K562 (cell line): ENCODE results near the gene G6PC2. TPM values are rescaled to one million over a fixed set of nuclear protein-coding genes. Genes with fewer than 3 reads are reported as not detected.

Source experiments
- EHMT2 ChIP-seq: fragments of 450-650 bp; IDR thresholded peaks from 2 replicates; pipeline ENCODE4 v1.6.1; 2018; ENCODE audit warnings: antibody characterized with exemption
- EP300 ChIP-seq: IDR thresholded peaks from 2 replicates; pipeline ENCODE4 v1.6.1; 2012; ENCODE audit warnings: low read length, improper control_type of control experiment
- GABPB2 ChIP-seq: fragments of 250-450 bp; sonication (Bioruptor Pico); conservative IDR thresholded peaks from 2 replicates; pipeline ENCODE4 v1.5.1; 2021; ENCODE audit warnings: mild to moderate bottlenecking
- GATA2 ChIP-seq: sonication (generic); formaldehyde crosslinking; IDR thresholded peaks from 2 replicates; pipeline ENCODE4 v1.4.0; 2020; ENCODE audit warnings: mild to moderate bottlenecking, missing genetic modification reagents
- MEIS2 ChIP-seq: fragments of 450-650 bp; IDR thresholded peaks from 2 replicates; pipeline ENCODE4 v1.6.1; 2014; ENCODE audit warnings: mild to moderate bottlenecking; ENCODE audit not compliant: partially characterized antibody
- NCOA2 ChIP-seq, 2 experiments: fragments of 450-650 bp; IDR thresholded peaks; 2 replicates each; pipeline ENCODE4 v1.6.1; 2018; ENCODE audit warnings: mild to moderate bottlenecking in 2 of 2, moderate library complexity in 1 of 2; ENCODE audit not compliant: partially characterized antibody in 2 of 2
- NRF1 ChIP-seq, 2 experiments: fragments of 450-650 bp; IDR thresholded peaks in 1 of 2; conservative IDR thresholded peaks in 1 of 2; 2 replicates each; pipeline ENCODE4 v1.6.1; 2014; ENCODE audit warnings: mild to moderate bottlenecking in 2 of 2
- RBFOX2 ChIP-seq: fragments of 200-400 bp; formaldehyde crosslinking; IDR thresholded peaks from 2 replicates; pipeline ENCODE4 v1.6.1; 2017; ENCODE audit warnings: low read depth, mild to moderate bottlenecking, low read length, moderate library complexity
- ZNF766 ChIP-seq: fragments of 200-800 bp; sonication (Bioruptor generic); conservative IDR thresholded peaks from 2 replicates; pipeline ENCODE4 v1.6.1; 2016; ENCODE audit warnings: missing genetic modification characterization, missing compliant biosample characterization
- polyA plus RNA-seq, 8 experiments: library from polyadenylated mRNA; depleted of rRNA in 4 of 8; stranded (reverse) in 5 of 8; unstranded in 3 of 8; fragments of >200 nt; fragmentation: Nextera tagmentation in 2 of 8; fragmentation: Illumina TruSeq in 1 of 8; extraction: Ambion mirVana in 2 of 8; extraction: Trizol in 1 of 8; gene quantifications; 2 replicates each; pipeline versions ENCODE4 v1.2.1 to v1.2.3, GENCODE V29; 2011 to 2014; ENCODE audit warnings: inconsistent platforms in 1 of 8, missing spikeins in 1 of 8
- total RNA-seq, 7 experiments: library from RNA; depleted of rRNA in 6 of 7; stranded (reverse); fragments of >200 nt in 6 of 7; fragmentation: Illumina TruSeq in 2 of 7; extraction: Trizol in 2 of 7; gene quantifications; 2 replicates each; pipeline versions ENCODE4 v1.2.1 to v1.2.3, GENCODE V29; 2011 to 2021; ENCODE audit warnings: low replicate concordance in 1 of 7
- TF ChIP-seq, protein P1 (sequence below): IDR thresholded peaks from 2 replicates; pipeline ENCODE4 v1.6.1; 2011; ENCODE audit warnings: borderline replicate concordance, low read depth, mild to moderate bottlenecking, moderate library complexity, low read length; ENCODE audit not compliant: insufficient read depth, poor library complexity, severe bottlenecking
- TF ChIP-seq, protein P2 (sequence below): sonication (generic); formaldehyde crosslinking; IDR thresholded peaks from 2 replicates; pipeline ENCODE4 v1.8.1; 2023; ENCODE audit warnings: missing genetic modification reagents, mild to moderate bottlenecking, borderline replicate concordance
- TF ChIP-seq, protein P3 (sequence below): fragments of 250-450 bp; sonication (Bioruptor Pico); IDR thresholded peaks from 2 replicates; pipeline ENCODE4 v1.5.0; 2021; ENCODE audit warnings: mild to moderate bottlenecking, moderate library complexity
- TF ChIP-seq, protein P4 (sequence below): fragments of 250-450 bp; sonication (Bioruptor Pico); IDR thresholded peaks from 2 replicates; pipeline ENCODE4 v1.5.0; 2022; ENCODE audit warnings: mild to moderate bottlenecking

G6PC2 gene
- total and polyA plus RNA-seq, 9 of the 15 experiments (the other 6 are each of a cell fraction or from before 2014, with no cell fraction given) = 0.03 to 0.15 TPM; not detected in 7

DNA sequence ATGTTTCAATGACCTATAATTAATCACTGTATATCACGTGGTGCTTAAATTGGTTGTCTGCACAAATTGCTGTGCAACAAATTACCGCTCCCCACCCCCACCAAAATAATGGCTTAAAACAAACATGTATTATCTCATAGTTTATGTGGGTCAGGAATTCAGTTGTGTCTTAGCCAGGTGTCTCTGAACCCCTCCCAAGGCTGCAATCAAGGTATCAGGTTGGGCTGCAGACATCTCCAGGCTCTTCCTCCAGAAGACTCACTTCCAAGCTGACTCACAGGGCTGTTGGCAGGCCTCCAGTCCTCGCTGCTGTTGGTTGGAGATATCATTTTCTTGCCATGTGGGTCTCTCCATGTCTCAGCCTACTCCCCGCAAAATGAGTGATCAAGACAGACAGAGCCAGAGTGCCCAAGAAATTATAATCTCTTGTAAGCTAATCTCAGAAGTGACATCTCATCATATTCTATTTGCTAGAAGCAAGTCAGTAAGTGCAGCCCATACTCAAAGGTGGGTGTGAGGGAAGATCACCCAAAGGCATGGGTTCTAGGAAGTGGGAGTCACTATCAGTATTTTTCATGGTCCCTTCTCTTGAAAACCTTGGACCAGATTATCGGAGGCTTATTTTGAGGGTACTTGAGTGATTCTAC lies 49.3 kb upstream of the G6PC2 start (continued):
- TF ChIP-seq, protein P1, sequence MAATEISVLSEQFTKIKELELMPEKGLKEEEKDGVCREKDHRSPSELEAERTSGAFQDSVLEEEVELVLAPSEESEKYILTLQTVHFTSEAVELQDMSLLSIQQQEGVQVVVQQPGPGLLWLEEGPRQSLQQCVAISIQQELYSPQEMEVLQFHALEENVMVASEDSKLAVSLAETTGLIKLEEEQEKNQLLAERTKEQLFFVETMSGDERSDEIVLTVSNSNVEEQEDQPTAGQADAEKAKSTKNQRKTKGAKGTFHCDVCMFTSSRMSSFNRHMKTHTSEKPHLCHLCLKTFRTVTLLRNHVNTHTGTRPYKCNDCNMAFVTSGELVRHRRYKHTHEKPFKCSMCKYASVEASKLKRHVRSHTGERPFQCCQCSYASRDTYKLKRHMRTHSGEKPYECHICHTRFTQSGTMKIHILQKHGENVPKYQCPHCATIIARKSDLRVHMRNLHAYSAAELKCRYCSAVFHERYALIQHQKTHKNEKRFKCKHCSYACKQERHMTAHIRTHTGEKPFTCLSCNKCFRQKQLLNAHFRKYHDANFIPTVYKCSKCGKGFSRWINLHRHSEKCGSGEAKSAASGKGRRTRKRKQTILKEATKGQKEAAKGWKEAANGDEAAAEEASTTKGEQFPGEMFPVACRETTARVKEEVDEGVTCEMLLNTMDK = no peak
- TF ChIP-seq NCOA2 (IDR thresholded peaks at IDR 0.05; ENCODE audit: partially characterized antibody in 2 of 2) (peak in 1 of 2 experiments; percentile 70), MEIS2 (peak; percentile 95), NRF1 (conservative IDR thresholded peaks at IDR 0.05 in 1 of 2, IDR thresholded peaks at IDR 0.05 in 1 of 2) (peak; percentile 10 to 39; a peak in 1 of 4 replicates), ZNF766 (CRISPR knock-in tag) (peak; percentile 47; the same call in 1 of the 2 replicates), RBFOX2 (no peak), EHMT2 (peak; percentile 88), EP300 (peak; percentile 95), GATA2 (CRISPR knock-in tag) (peak; percentile 92), GABPB2 (CRISPR knock-in tag) (no peak)
- TF ChIP-seq, protein P2, sequence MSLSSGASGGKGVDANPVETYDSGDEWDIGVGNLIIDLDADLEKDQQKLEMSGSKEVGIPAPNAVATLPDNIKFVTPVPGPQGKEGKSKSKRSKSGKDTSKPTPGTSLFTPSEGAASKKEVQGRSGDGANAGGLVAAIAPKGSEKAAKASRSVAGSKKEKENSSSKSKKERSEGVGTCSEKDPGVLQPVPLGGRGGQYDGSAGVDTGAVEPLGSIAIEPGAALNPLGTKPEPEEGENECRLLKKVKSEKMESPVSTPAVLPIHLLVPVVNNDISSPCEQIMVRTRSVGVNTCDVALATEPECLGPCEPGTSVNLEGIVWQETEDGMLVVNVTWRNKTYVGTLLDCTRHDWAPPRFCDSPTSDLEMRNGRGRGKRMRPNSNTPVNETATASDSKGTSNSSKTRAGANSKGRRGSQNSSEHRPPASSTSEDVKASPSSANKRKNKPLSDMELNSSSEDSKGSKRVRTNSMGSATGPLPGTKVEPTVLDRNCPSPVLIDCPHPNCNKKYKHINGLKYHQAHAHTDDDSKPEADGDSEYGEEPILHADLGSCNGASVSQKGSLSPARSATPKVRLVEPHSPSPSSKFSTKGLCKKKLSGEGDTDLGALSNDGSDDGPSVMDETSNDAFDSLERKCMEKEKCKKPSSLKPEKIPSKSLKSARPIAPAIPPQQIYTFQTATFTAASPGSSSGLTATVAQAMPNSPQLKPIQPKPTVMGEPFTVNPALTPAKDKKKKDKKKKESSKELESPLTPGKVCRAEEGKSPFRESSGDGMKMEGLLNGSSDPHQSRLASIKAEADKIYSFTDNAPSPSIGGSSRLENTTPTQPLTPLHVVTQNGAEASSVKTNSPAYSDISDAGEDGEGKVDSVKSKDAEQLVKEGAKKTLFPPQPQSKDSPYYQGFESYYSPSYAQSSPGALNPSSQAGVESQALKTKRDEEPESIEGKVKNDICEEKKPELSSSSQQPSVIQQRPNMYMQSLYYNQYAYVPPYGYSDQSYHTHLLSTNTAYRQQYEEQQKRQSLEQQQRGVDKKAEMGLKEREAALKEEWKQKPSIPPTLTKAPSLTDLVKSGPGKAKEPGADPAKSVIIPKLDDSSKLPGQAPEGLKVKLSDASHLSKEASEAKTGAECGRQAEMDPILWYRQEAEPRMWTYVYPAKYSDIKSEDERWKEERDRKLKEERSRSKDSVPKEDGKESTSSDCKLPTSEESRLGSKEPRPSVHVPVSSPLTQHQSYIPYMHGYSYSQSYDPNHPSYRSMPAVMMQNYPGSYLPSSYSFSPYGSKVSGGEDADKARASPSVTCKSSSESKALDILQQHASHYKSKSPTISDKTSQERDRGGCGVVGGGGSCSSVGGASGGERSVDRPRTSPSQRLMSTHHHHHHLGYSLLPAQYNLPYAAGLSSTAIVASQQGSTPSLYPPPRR (CRISPR knock-in tag) = peak; percentile 39; the same call in 1 of the 2 replicates
- TF ChIP-seq, protein P3, sequence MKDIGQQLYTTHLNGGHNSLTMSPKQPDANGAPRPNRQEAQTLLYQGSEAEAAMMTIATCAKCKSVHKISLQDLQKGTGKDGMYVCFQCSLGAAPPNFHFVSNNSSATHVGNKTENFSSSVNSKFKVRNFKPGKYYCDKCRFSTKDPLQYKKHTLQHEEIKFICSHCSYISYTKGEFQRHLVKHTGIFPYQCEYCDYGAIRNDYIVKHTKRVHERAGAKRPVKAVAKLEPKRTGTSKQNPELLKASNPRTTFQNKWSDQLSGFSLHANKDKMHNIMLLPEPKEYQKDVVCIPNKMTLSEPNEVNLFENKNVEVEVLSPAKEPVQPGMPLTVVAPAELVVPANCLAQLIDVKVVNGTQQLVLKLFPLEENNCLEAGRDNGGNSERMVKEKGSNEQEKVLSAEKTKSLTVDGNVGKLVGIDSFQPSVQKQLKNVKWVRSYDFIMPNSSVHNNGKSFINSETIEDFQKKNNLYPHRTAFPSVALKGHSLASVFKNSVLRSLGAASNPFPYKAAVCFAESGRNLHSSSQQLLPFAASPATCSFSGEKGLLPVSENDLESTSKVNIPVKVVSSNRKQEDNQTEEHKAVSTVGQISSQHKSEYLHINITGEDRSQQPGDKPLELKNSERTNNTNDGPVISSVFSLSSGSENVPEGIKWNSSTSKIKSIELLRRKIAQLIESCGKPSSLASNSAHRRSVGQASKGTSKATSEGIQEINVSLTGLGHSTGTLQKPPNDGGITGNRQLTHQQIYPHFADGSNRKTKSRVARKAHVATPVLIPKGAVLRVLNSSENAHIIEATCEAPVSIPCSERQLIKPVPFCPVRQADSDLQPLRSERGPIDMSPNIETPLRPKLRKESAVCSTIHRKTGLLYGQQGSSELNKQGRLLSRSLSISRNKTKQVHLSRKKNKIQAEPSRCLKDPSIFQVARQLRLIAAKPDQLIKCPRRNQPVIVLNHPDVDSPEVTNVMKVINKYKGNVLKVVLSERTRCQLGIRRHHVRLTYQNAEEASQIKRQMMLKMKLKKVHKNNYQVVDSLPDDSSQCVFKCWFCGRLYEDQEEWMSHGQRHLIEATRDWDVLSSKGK (CRISPR knock-in tag) = no peak
- TF ChIP-seq, protein P4, sequence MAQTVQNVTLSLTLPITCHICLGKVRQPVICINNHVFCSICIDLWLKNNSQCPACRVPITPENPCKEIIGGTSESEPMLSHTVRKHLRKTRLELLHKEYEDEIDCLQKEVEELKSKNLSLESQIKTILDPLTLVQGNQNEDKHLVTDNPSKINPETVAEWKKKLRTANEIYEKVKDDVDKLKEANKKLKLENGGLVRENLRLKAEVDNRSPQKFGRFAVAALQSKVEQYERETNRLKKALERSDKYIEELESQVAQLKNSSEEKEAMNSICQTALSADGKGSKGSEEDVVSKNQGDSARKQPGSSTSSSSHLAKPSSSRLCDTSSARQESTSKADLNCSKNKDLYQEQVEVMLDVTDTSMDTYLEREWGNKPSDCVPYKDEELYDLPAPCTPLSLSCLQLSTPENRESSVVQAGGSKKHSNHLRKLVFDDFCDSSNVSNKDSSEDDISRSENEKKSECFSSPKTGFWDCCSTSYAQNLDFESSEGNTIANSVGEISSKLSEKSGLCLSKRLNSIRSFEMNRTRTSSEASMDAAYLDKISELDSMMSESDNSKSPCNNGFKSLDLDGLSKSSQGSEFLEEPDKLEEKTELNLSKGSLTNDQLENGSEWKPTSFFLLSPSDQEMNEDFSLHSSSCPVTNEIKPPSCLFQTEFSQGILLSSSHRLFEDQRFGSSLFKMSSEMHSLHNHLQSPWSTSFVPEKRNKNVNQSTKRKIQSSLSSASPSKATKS = no peak
